ENCODE results near the gene ADAMTS14.

DNA sequence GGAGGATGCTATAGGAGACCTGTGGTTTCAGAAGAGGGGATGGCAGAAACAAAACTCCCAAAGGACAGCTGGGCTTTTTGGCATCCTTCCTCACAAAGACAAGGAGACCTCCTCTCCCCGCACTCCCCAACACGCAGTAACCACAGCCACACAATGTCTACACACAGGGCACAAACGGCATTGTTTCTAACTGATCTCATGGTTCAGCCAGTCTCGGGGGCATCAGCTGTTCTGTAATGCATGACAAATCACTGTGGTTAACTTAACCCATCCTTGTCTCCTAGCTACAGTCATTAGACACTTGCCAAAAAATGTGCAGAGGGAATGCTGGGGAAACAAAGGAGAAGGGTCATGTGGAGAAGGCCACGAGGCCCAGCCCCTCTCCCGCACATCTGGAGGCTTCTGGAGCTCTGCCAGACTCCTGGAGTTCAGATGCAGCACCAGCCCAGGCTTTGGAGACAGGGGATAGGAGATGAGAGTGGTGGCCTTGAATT lies 7.6 kb upstream of the ADAMTS14 start:
- TF ChIP-seq, protein P1, sequence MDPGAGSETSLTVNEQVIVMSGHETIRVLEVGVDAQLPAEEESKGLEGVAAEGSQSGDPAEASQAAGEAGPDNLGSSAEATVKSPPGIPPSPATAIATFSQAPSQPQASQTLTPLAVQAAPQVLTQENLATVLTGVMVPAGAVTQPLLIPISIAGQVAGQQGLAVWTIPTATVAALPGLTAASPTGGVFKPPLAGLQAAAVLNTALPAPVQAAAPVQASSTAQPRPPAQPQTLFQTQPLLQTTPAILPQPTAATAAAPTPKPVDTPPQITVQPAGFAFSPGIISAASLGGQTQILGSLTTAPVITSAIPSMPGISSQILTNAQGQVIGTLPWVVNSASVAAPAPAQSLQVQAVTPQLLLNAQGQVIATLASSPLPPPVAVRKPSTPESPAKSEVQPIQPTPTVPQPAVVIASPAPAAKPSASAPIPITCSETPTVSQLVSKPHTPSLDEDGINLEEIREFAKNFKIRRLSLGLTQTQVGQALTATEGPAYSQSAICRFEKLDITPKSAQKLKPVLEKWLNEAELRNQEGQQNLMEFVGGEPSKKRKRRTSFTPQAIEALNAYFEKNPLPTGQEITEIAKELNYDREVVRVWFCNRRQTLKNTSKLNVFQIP (CRISPR knock-in tag; IDR thresholded peaks at IDR 0.05; ENCODE audit: borderline replicate concordance, low read depth), result no peak
- TF ChIP-seq ESRRG (CRISPR knock-in tag; IDR thresholded peaks at IDR 0.05) (no peak), ZNF8 (CRISPR knock-in tag; IDR thresholded peaks at IDR 0.05) (no peak)
- TF ChIP-seq, protein P2, sequence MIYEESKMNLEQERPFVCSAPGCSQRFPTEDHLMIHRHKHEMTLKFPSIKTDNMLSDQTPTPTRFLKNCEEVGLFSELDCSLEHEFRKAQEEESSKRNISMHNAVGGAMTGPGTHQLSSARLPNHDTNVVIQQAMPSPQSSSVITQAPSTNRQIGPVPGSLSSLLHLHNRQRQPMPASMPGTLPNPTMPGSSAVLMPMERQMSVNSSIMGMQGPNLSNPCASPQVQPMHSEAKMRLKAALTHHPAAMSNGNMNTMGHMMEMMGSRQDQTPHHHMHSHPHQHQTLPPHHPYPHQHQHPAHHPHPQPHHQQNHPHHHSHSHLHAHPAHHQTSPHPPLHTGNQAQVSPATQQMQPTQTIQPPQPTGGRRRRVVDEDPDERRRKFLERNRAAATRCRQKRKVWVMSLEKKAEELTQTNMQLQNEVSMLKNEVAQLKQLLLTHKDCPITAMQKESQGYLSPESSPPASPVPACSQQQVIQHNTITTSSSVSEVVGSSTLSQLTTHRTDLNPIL (CRISPR knock-in tag; IDR thresholded peaks at IDR 0.05; ENCODE audit: low read depth), result 0 out of 2 replicates have a peak, but pooled peaks have one; percentile 37

Data from SK-N-SH treated with all-trans-retinoic acid at 6 μM for 48 hours (cell line).